ENCODE measurements around the gene CDC14C.
"Not testable (repeated sequence)": the region's sequence is repeated elsewhere in the genome, so short reads cannot be mapped to it uniquely, and the experiment has no call there.

The CDC14C gene
- total RNA-seq, result 0 to 0.07 (median 0) reads per million in 18 experiments

GRCh38 chr7:48924433-48924832 lies at the start of gene CDC14C:
Gene CDC14C, plus strand, starts transcription at chr7:48924547. Its CDS starts 126 bp downstream, at chr7:48924673.
- DNase-seq, result no peak

GRCh38 chr7:48875045-48875916 lies 49.1 kb upstream of the CDC14C start:
- peak; percentile 35 to 57 for DNase-seq

GRCh38 chr7:48876087-48876486 lies 48.3 kb upstream of the CDC14C start:
- DNase-seq, result peak; percentile 11 to 18

- DNase-seq, result no peak
Measured at GRCh38 chr7:48880851-48881250, 43.5 kb upstream of the CDC14C start.

- DNase-seq, result no peak
Measured at GRCh38 chr7:48887500-48887899, 36.8 kb upstream of the CDC14C start.

GRCh38 chr7:48894574-48894973 lies 29.8 kb upstream of the CDC14C start:
- no peak for DNase-seq

- DNase-seq, result peak; percentile 46 to 68
Measured at GRCh38 chr7:48899932-48900331, 24.4 kb upstream of the CDC14C start.

- DNase-seq, result no peak
Measured at GRCh38 chr7:48901966-48902365, 22.4 kb upstream of the CDC14C start.

GRCh38 chr7:48904975-48905374 lies 19.4 kb upstream of the CDC14C start:
- no peak for DNase-seq

- not testable (repeated sequence) for DNase-seq
Measured at GRCh38 chr7:48905686-48906085, 18.7 kb upstream of the CDC14C start.

GRCh38 chr7:48909887-48910286 lies 14.5 kb upstream of the CDC14C start:
- DNase-seq, result not testable (repeated sequence)

GRCh38 chr7:48931481-48931880 lies 7.1 kb downstream of the CDC14C start:
- DNase-seq, result no peak

- DNase-seq, result no peak
Measured at GRCh38 chr7:48932126-48932910, 8.0 kb downstream of the CDC14C start.

GRCh38 chr7:48933549-48934085 lies 9.3 kb downstream of the CDC14C start:
- no peak for DNase-seq

GRCh38 chr7:48938539-48939295 lies 14.4 kb downstream of the CDC14C start:
- DNase-seq, result no peak

- DNase-seq, result no peak
Measured at GRCh38 chr7:48943279-48943990, 19.1 kb downstream of the CDC14C start.

- no peak for DNase-seq
Measured at GRCh38 chr7:48955916-48956315, 31.6 kb downstream of the CDC14C start.

GRCh38 chr7:48959676-48960075 lies 35.3 kb downstream of the CDC14C start:
- no peak for DNase-seq

GRCh38 chr7:48962821-48963505 lies 38.6 kb downstream of the CDC14C start:
- DNase-seq, result no peak

- DNase-seq, result peak; percentile 83 to 86
Measured at GRCh38 chr7:48964074-48964473, 39.7 kb downstream of the CDC14C start.

GRCh38 chr7:48971173-48971572 lies 46.8 kb downstream of the CDC14C start:
- no peak for DNase-seq

Data from inflammatory macrophage (primary cell).